ENCODE results near the gene PPIF. TPM values are rescaled to one million over a fixed set of nuclear protein-coding genes. Genes with fewer than 3 reads are reported as not detected.

Gene PPIF
- total RNA-seq, 1 experiment from 2014 or later, result 203 TPM

GRCh38 chr10:79342811-79343561, 4.3 kb upstream of the PPIF start:
- Histone ChIP-seq H2AFZ (no peak overlapping the region), H3K9me3 (ENCODE audit: insufficient read depth, low read depth) (no peaks in the 10 kb centered on the region), H3K4me2 (no peak overlapping the region), H3K27me3 (ENCODE audit: insufficient read depth, low read depth) (no peaks in the 10 kb centered on the region), H3K27ac (no peak overlapping the region), H4K20me1 (ENCODE audit: insufficient read depth) (no peaks in the 10 kb centered on the region), H3K9me2 (ENCODE audit: insufficient read depth) (no peaks in the 10 kb centered on the region), H3K4me1 (replicated peaks; ENCODE audit: insufficient read depth) (peaks cover 13% of the 10 kb centered on the region), H3K4me3 (no peak overlapping the region), H3K36me3 (ENCODE audit: low read depth) (no peaks in the 10 kb centered on the region), H3F3A (ENCODE audit: insufficient read depth, low read depth) (peaks cover 5% of the 10 kb centered on the region; the same call in 1 of the 2 replicates), H3K79me2 (ENCODE audit: low read depth) (peaks cover 6% of the 10 kb centered on the region)
- ChIA-PET POLR2A (ENCODE audit: unreplicated experiment) (interaction anchor here (0.5 to 0.6 kb wide), 2 partner anchors 305 to 863 kb away, joined by 6 to 7 read pairs; no protein-coding TSS in a partner anchor), CTCF (interaction anchor here (0.6 kb wide), 1 partner anchor 22 kb away, joined by 3 read pairs; no protein-coding TSS in a partner anchor)
- BruUV-seq (replicated peaks), result no TSS peak
- TF ChIP-seq CTCF (conservative IDR thresholded peaks at IDR 0.05) (no peak), EZH2 (IDR thresholded peaks at IDR 0.05; ENCODE audit: low read depth) (no peak)
- DNase-seq, result peak in 1 of 2 experiments; percentile 51
- intact Hi-C loops (cut with micrococcal nuclease; ENCODE audit: unreplicated experiment), result no loop called here

- TF ChIP-seq EZH2 (IDR thresholded peaks at IDR 0.05; ENCODE audit: low read depth) (no peak), CTCF (conservative IDR thresholded peaks at IDR 0.05) (no peak)
- H3K36me3 ChIP-seq (ENCODE audit: low read depth), result peaks cover 12% of the 10 kb centered on the region
- ChIA-PET CTCF (interaction anchor here (0.5 to 1.6 kb wide), 3 partner anchors 10 to 787 kb away, joined by 3 read pairs; no protein-coding TSS in a partner anchor), POLR2A (ENCODE audit: unreplicated experiment) (no interaction called here)
- no peak overlapping the region for H2AFZ ChIP-seq
- H3K9me3 ChIP-seq (ENCODE audit: insufficient read depth, low read depth), result no peaks in the 10 kb centered on the region
- intact Hi-C loops (cut with micrococcal nuclease; ENCODE audit: unreplicated experiment), result no loop called here
- H3K4me1 ChIP-seq (replicated peaks; ENCODE audit: insufficient read depth), result peaks cover 25% of the 10 kb centered on the region
- no TSS peak for BruUV-seq (replicated peaks)
- no peak overlapping the region for H3K4me2 ChIP-seq
- DNase-seq, result no peak
- H3K9me2 ChIP-seq (ENCODE audit: insufficient read depth), result no peaks in the 10 kb centered on the region
- peaks cover 16% of the 10 kb centered on the region for H4K20me1 ChIP-seq (ENCODE audit: insufficient read depth)
- H3K4me3 ChIP-seq, result no peak overlapping the region
- H3K27me3 ChIP-seq (ENCODE audit: insufficient read depth, low read depth), result no peaks in the 10 kb centered on the region
- no peak overlapping the region for H3K27ac ChIP-seq
- H3F3A ChIP-seq (ENCODE audit: insufficient read depth, low read depth), result peaks cover 5% of the 10 kb centered on the region; the same call in 1 of the 2 replicates
- peaks cover 23% of the 10 kb centered on the region for H3K79me2 ChIP-seq (ENCODE audit: low read depth)
Measured at GRCh38 chr10:79344502-79345195, 2.6 kb upstream of the PPIF start.

GRCh38 chr10:79345241-79346011, 1.8 kb upstream of the PPIF start:
- no peak for DNase-seq
- Histone ChIP-seq H3K27me3 (ENCODE audit: insufficient read depth, low read depth) (no peaks in the 10 kb centered on the region), H3K79me2 (ENCODE audit: low read depth) (peaks cover 30% of the 10 kb centered on the region), H3K4me2 (no peak overlapping the region), H4K20me1 (ENCODE audit: insufficient read depth) (peaks cover 24% of the 10 kb centered on the region), H3K9me2 (ENCODE audit: insufficient read depth) (no peaks in the 10 kb centered on the region), H3F3A (ENCODE audit: insufficient read depth, low read depth) (peaks cover 5% of the 10 kb centered on the region; the same call in 1 of the 2 replicates), H3K4me3 (no peak overlapping the region), H3K9me3 (ENCODE audit: insufficient read depth, low read depth) (no peaks in the 10 kb centered on the region), H3K27ac (no peak overlapping the region), H2AFZ (no peak overlapping the region), H3K4me1 (replicated peaks; ENCODE audit: insufficient read depth) (peaks cover 29% of the 10 kb centered on the region), H3K36me3 (ENCODE audit: low read depth) (peaks cover 20% of the 10 kb centered on the region)
- CTCF ChIA-PET, result interaction anchor here (0.6 to 1.6 kb wide), 6 partner anchors 10 to 1306 kb away, joined by 3 to 11 read pairs (median 3); no protein-coding TSS in a partner anchor
- intact Hi-C loops (cut with micrococcal nuclease; ENCODE audit: unreplicated experiment), result loop anchor here (2.0 kb wide), 1 partner anchor 47 kb away; no protein-coding TSS in a partner anchor
- TF ChIP-seq CTCF (conservative IDR thresholded peaks at IDR 0.05), result no peak
- no peak for TF ChIP-seq EZH2 (IDR thresholded peaks at IDR 0.05; ENCODE audit: low read depth)
- BruUV-seq (replicated peaks), result no TSS peak
- POLR2A ChIA-PET (ENCODE audit: unreplicated experiment), result no interaction called here
